WERI-Rb-1 (cell line): Measurements from ENCODE around the gene FARSB.

Source experiments
- DNase-seq: peaks from one replicate; pipeline ENCODE4 v3.0.0-alpha.2; 2020
- H3K27ac ChIP-seq: fragments of 250-450 bp; sonication (Bioruptor Pico); 2 replicates; pipeline ENCODE4 v1.5.1; 2020; ENCODE audit warnings: mild to moderate bottlenecking, moderate library complexity
- H3K27me3 ChIP-seq: fragments of 250-450 bp; sonication (Bioruptor Pico); 2 replicates; pipeline ENCODE4 v1.5.1; 2021; ENCODE audit warnings: mild to moderate bottlenecking, low read depth, moderate library complexity; ENCODE audit not compliant: insufficient read depth, severe bottlenecking
- H3K36me3 ChIP-seq: fragments of 250-450 bp; sonication (Bioruptor Pico); 2 replicates; pipeline ENCODE4 v1.5.1; 2020; ENCODE audit warnings: mild to moderate bottlenecking, moderate library complexity
- H3K4me3 ChIP-seq: 2 replicates; pipeline ENCODE4 v1.5.1; 2011; ENCODE audit warnings: low read depth, mild to moderate bottlenecking, control low read depth, low read length
- H3K9me3 ChIP-seq: fragments of 250-450 bp; sonication (Bioruptor Pico); 2 replicates; pipeline ENCODE4 v1.5.1; 2021; ENCODE audit warnings: mild to moderate bottlenecking, moderate library complexity; ENCODE audit not compliant: severe bottlenecking
- CTCF ChIP-seq: IDR thresholded peaks from 2 replicates; pipeline ENCODE4 v1.5.1; 2011; ENCODE audit warnings: low read depth, mild to moderate bottlenecking, control low read depth, inconsistent platforms, low read length

FARSB gene

GRCh38 chr2:222526480-222527277 is 129.2 kb downstream of the FARSB start:
- H3K4me3 ChIP-seq: no peak overlapping the region
- no peak for DNase-seq

GRCh38 chr2:222525811-222526210 is 130.1 kb downstream of the FARSB start:
- no peaks in the 10 kb centered on the region for H3K9me3 ChIP-seq
- H3K4me3 ChIP-seq: no peak overlapping the region
- no peaks in the 10 kb centered on the region for H3K27me3 ChIP-seq
- no peak for DNase-seq
- no peak overlapping the region for H3K27ac ChIP-seq
- H3K36me3 ChIP-seq: no peaks in the 10 kb centered on the region
- no peak for TF ChIP-seq CTCF

More at GRCh38 chr2:222526480-222527277, 129.2 kb downstream of the FARSB start:
- no peaks in the 10 kb centered on the region for H3K36me3 ChIP-seq
- no peaks in the 10 kb centered on the region for H3K9me3 ChIP-seq
- no peak overlapping the region for H3K27ac ChIP-seq
- H3K27me3 ChIP-seq: no peaks in the 10 kb centered on the region
- no peak for TF ChIP-seq CTCF

GRCh38 chr2:222523783-222524544 is 131.9 kb downstream of the FARSB start:
- H3K27ac ChIP-seq: no peak overlapping the region
- H3K4me3 ChIP-seq: no peak overlapping the region
- no peaks in the 10 kb centered on the region for H3K36me3 ChIP-seq
- H3K27me3 ChIP-seq: no peaks in the 10 kb centered on the region
- no peaks in the 10 kb centered on the region for H3K9me3 ChIP-seq
- DNase-seq: no peak
- TF ChIP-seq CTCF: no peak

GRCh38 chr2:222522082-222522481 is 133.8 kb downstream of the FARSB start:
- H3K36me3 ChIP-seq: no peaks in the 10 kb centered on the region
- H3K4me3 ChIP-seq: no peak overlapping the region
- no peak for TF ChIP-seq CTCF
- no peaks in the 10 kb centered on the region for H3K9me3 ChIP-seq
- no peak for DNase-seq
- H3K27ac ChIP-seq: no peak overlapping the region
- H3K27me3 ChIP-seq: no peaks in the 10 kb centered on the region

GRCh38 chr2:222521099-222521498 is 134.8 kb downstream of the FARSB start:
- Histone ChIP-seq H3K27ac (no peak overlapping the region), H3K4me3 (no peak overlapping the region), H3K27me3 (no peaks in the 10 kb centered on the region), H3K36me3 (no peaks in the 10 kb centered on the region), H3K9me3 (no peaks in the 10 kb centered on the region)
- TF ChIP-seq CTCF: no peak
- no peak for DNase-seq
